Left lung (tissue), 10 donors: ENCODE data around the gene DGKI. TPM values are rescaled to one million over a fixed set of nuclear protein-coding genes. Genes with fewer than 3 reads are reported as not detected.

Experiments used
- ATAC-seq: fragments of 200-7000 bp; cut with Tn5 transposase; one replicate; pipeline ENCODE4 v1.9.1; 2020; ENCODE audit warnings: moderate library complexity
- DNase-seq, 4 donors: peaks; one replicate each; pipeline ENCODE4 v3.0.0-alpha.2; 2013 to 2020
- H3K27ac ChIP-seq, 2 donors: fragments of 200-600 bp; sonication (generic) in 1 of 2; one replicate each; pipeline versions ENCODE4 v1.5.0 to v1.8.0; 2020 to 2021
- H3K27me3 ChIP-seq, 2 donors: fragments of 200-600 bp; sonication (generic) in 1 of 2; one replicate each; pipeline versions ENCODE4 v1.5.0 to v1.8.0; 2020 to 2021
- H3K36me3 ChIP-seq, 2 donors: fragments of 200-600 bp; sonication (generic) in 1 of 2; one replicate each; pipeline versions ENCODE4 v1.5.0 to v1.8.0; 2020 to 2021
- H3K4me1 ChIP-seq, 2 donors: fragments of 200-600 bp; one replicate each; pipeline ENCODE4 v1.8.0; 2021
- H3K4me3 ChIP-seq, 2 donors: fragments of 200-600 bp; sonication (generic) in 1 of 2; one replicate each; pipeline versions ENCODE4 v1.5.0 to v1.8.0; 2020 to 2021; ENCODE audit warnings: mild to moderate bottlenecking in 1 of 2
- H3K9me3 ChIP-seq, 2 donors: fragments of 200-600 bp; sonication (generic) in 1 of 2; one replicate each; pipeline versions ENCODE4 v1.5.0 to v1.8.0; 2020 to 2021
- CTCF ChIP-seq, 2 donors: fragments of 200-600 bp; sonication (generic) in 1 of 2; IDR thresholded peaks; one replicate each; pipeline versions ENCODE4 v1.5.0 to v1.8.0; 2021; ENCODE audit warnings: antibody characterized with exemption in 2 of 2
- intact Hi-C, 2 donors: fragments of 100-400 bp; cut with DNase I; formaldehyde crosslinking; loops; one replicate each; pipeline versions ENCODE4 v1.11.2 to v1.14.2; 2022
- polyA plus RNA-seq, 6 donors: library from polyadenylated mRNA; unstranded; fragments of 120-200 nt; gene quantifications; one replicate each; pipeline ENCODE4 v1.2.1, GENCODE V29; 2013; ENCODE audit not compliant: insufficient read length in 6 of 6
- total RNA-seq, 2 donors: library from RNA; stranded (reverse); fragmentation: NEBNext Ultra II Directional; extraction: Animal tissue kit (Norgen Biotek cat#: 25700); gene quantifications; one replicate each; pipeline ENCODE4 v1.2.1, GENCODE V29; 2021
- donor health status: DM: no; HTN: yes; CAD: no.
- donor health status: DM: no; HTN: no; CAD: no.

Gene DGKI
- total and polyA plus RNA-seq, 8 donors: 0.34 to 1.4 (median 0.50) TPM

- TF ChIP-seq CTCF (IDR thresholded peaks at IDR 0.05): no peak
- no peaks in the 10 kb centered on the region for H3K9me3 ChIP-seq
- no peak for ATAC-seq
- H3K27ac ChIP-seq: no peak overlapping the region
- H3K36me3 ChIP-seq: no peaks in the 10 kb centered on the region
- no peaks in the 10 kb centered on the region for H3K27me3 ChIP-seq
- H3K4me3 ChIP-seq: no peak overlapping the region
- no peak for DNase-seq
- H3K4me1 ChIP-seq: no peaks in the 10 kb centered on the region
- intact Hi-C loops: no loop called here
These were observed 176.3 kb downstream of the DGKI start for GRCh38 chr7:137670222-137671064.

GRCh38 chr7:137669706-137670105 is 177.1 kb downstream of the DGKI start:
- no peak for ATAC-seq
- no peak overlapping the region for H3K27ac ChIP-seq
- no peak for TF ChIP-seq CTCF (IDR thresholded peaks at IDR 0.05)

GRCh38 chr7:137668404-137668803 is 178.4 kb downstream of the DGKI start:
- no peaks in the 10 kb centered on the region for H3K36me3 ChIP-seq
- ATAC-seq: no peak
- no peak for TF ChIP-seq CTCF (IDR thresholded peaks at IDR 0.05)
- no peaks in the 10 kb centered on the region for H3K27me3 ChIP-seq
- no peak overlapping the region for H3K27ac ChIP-seq
- intact Hi-C loops: no loop called here
- no peak for DNase-seq
- H3K4me1 ChIP-seq: no peaks in the 10 kb centered on the region
- no peaks in the 10 kb centered on the region for H3K9me3 ChIP-seq
- H3K4me3 ChIP-seq: no peak overlapping the region

More at GRCh38 chr7:137669706-137670105, 177.1 kb downstream of the DGKI start:
- Histone ChIP-seq H3K4me3 (no peak overlapping the region), H3K9me3 (no peaks in the 10 kb centered on the region), H3K36me3 (no peaks in the 10 kb centered on the region), H3K4me1 (no peaks in the 10 kb centered on the region), H3K27me3 (no peaks in the 10 kb centered on the region)
- intact Hi-C loops: no loop called here
- DNase-seq: no peak

- DNase-seq (no peak), ATAC-seq (peak; percentile 46)
- TF ChIP-seq CTCF (IDR thresholded peaks at IDR 0.05): no peak
- Histone ChIP-seq H3K27ac (no peak overlapping the region), H3K27me3 (no peaks in the 10 kb centered on the region), H3K9me3 (no peaks in the 10 kb centered on the region), H3K4me1 (no peaks in the 10 kb centered on the region), H3K36me3 (no peaks in the 10 kb centered on the region), H3K4me3 (no peak overlapping the region)
- intact Hi-C loops: no loop called here
These were observed 179.0 kb downstream of the DGKI start for GRCh38 chr7:137667633-137668387.

- Histone ChIP-seq H3K4me3 (no peak overlapping the region), H3K9me3 (no peaks in the 10 kb centered on the region), H3K36me3 (no peaks in the 10 kb centered on the region), H3K27me3 (no peaks in the 10 kb centered on the region), H3K4me1 (no peaks in the 10 kb centered on the region), H3K27ac (no peak overlapping the region)
- no peak for ATAC-seq
- intact Hi-C loops: no loop called here
- DNase-seq: no peak
- no peak for TF ChIP-seq CTCF (IDR thresholded peaks at IDR 0.05)
These were observed 181.9 kb downstream of the DGKI start for GRCh38 chr7:137664846-137665245.
